HUES6 (cell line): ENCODE data around the gene DPT.
"Not testable (repeated sequence)": the region's sequence is repeated elsewhere in the genome, so short reads cannot be mapped to it uniquely, and the experiment has no call there.

ENCODE experiments used
- H3K27ac ChIP-seq: 2 replicates; pipeline ENCODE4 v1.7.0; 2013; ENCODE audit warnings: low read depth, mild to moderate bottlenecking, low read length, inconsistent platforms
- H3K27me3 ChIP-seq: 2 replicates; pipeline ENCODE4 v1.6.1; 2013; ENCODE audit warnings: low read length; ENCODE audit not compliant: control insufficient read depth, insufficient read depth
- H3K36me3 ChIP-seq: 2 replicates; pipeline ENCODE4 v1.6.1; 2013; ENCODE audit warnings: low read length; ENCODE audit not compliant: control insufficient read depth, insufficient read depth
- H3K4me1 ChIP-seq: 2 replicates; pipeline ENCODE4 v1.6.1; 2013; ENCODE audit warnings: low read length; ENCODE audit not compliant: control insufficient read depth, insufficient read depth
- H3K4me3 ChIP-seq: 2 replicates; pipeline ENCODE4 v1.5.1; 2013; ENCODE audit warnings: low read depth, low read length
- H3K9ac ChIP-seq: one replicate; pipeline ENCODE4 v1.6.1; 2013; ENCODE audit warnings: mild to moderate bottlenecking, low read length
- H3K9me3 ChIP-seq: 2 replicates; pipeline ENCODE4 v1.6.1; 2013; ENCODE audit warnings: low read depth, low read length; ENCODE audit not compliant: control insufficient read depth, insufficient read depth

Gene DPT

GRCh38 chr1:168728473-168729404, at the start of gene DPT:
DPT (minus strand) TSS chr1:168729206; CDS start chr1:168729174, 32 bp downstream.
- Histone ChIP-seq H3K9me3 (no peaks in the 10 kb centered on the region), H3K9ac (no peak within 1 kb of the TSS), H3K4me1 (no peaks in the 10 kb centered on the region), H3K36me3 (no peaks in the 10 kb centered on the region), H3K4me3 (no peak within 1 kb of the TSS), H3K27ac (no peak within 1 kb of the TSS), H3K27me3 (no peaks in the 10 kb centered on the region)

GRCh38 chr1:168775366-168775765, 46.4 kb upstream of the DPT start:
- Histone ChIP-seq H3K27me3 (no peaks in the 10 kb centered on the region), H3K9ac (no peak overlapping the region), H3K36me3 (no peaks in the 10 kb centered on the region), H3K4me3 (no peak overlapping the region), H3K4me1 (no peaks in the 10 kb centered on the region), H3K27ac (no peak overlapping the region), H3K9me3 (no peaks in the 10 kb centered on the region)

GRCh38 chr1:168774241-168774640, 45.2 kb upstream of the DPT start:
- Histone ChIP-seq H3K27me3 (no peaks in the 10 kb centered on the region), H3K4me1 (no peaks in the 10 kb centered on the region), H3K9ac (no peak overlapping the region), H3K27ac (no peak overlapping the region), H3K9me3 (no peaks in the 10 kb centered on the region), H3K4me3 (no peak overlapping the region), H3K36me3 (no peaks in the 10 kb centered on the region)

DNA sequence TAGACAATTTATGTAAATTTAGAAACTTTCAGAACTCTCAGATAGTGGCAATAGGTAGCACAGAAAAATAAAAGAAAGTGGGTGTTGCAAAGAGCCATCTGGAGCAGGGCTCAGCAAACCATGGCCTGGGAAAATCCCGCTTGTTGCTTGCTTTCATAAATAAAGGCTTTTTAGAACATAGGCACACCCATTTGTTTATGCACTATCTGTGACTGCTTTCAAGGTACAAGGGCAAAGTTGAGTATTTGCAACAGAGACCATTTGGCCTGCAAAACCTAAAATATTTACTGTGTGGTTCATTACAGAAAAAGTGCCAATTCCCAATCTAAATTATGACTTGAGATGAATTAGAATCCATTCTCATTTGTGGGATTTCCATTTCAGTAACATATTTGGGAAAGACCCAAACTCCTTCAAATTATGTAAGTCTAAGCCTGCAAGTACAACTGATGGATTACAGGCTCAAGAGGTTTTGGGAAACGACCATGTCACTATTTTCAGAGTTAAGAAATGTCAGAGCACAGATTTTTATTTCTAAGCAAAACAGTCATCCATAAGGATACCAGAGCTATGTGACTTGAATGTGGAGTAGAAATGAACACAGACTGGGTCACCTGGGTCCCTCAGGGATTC, 43.5 kb upstream of the DPT start:
- Histone ChIP-seq H3K4me3 (no peak overlapping the region), H3K9ac (no peak overlapping the region)

DNA sequence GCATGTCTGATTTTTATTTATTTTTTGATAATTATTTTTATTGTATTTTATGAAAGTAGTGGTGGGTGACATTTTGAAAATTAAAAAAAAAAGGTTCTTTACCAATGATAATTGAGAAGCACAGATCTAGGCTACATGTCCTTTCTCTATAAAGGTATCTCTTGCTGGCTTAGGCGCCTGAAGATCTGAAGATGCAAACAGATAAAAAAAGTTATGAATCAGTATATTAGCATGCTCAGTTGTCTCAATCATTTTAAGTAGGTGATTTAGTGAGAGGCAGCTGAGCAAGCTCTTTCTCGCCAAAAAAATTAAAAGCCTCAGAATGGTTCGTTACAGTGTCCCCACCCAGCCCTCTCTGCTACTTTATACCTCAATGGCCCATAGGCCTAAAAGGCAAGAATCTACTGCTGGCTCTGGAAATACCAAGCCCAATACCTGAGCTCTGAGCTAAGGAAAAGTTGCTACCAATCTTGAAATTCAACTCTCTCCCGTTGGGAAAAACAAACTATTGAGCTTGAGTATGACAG, 42.2 kb upstream of the DPT start:
- H3K27ac ChIP-seq = no peak overlapping the region
- H3K4me1 ChIP-seq = no peaks in the 10 kb centered on the region

More for the DNA sequence above, 43.5 kb upstream of the DPT start:
- Histone ChIP-seq H3K9me3 (no peaks in the 10 kb centered on the region), H3K27me3 (no peaks in the 10 kb centered on the region), H3K36me3 (no peaks in the 10 kb centered on the region), H3K4me1 (no peaks in the 10 kb centered on the region), H3K27ac (no peak overlapping the region)

DNA sequence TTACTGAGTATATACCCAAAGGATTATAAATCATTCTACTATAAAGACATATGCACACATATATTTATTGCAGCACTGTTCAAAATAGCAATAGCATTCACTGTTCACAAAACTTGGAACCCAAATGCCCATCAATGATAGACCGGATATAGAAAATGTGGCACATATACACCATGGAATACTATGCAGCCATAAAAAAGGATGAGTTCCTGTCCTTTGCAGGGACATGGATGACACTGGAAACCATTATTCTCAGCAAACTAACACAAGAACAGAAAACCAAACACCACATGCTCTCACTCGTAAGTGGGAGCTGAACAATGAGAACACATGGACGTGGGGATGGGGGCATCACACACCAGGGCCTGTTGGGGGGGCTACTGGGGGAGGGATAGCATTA, 40.9 kb upstream of the DPT start:
- not testable (repeated sequence) for H3K27ac ChIP-seq, H3K4me1 ChIP-seq, H3K27me3 ChIP-seq, H3K9me3 ChIP-seq, H3K9ac ChIP-seq, H3K36me3 ChIP-seq, H3K4me3 ChIP-seq

More for the DNA sequence above, 42.2 kb upstream of the DPT start:
- Histone ChIP-seq H3K36me3 (no peaks in the 10 kb centered on the region), H3K4me3 (no peak overlapping the region), H3K9ac (no peak overlapping the region), H3K9me3 (no peaks in the 10 kb centered on the region), H3K27me3 (no peaks in the 10 kb centered on the region)

- H3K9me3 ChIP-seq = no peaks in the 10 kb centered on the region
These were observed 39.0 kb upstream of the DPT start for GRCh38 chr1:168767894-168768584.

DNA sequence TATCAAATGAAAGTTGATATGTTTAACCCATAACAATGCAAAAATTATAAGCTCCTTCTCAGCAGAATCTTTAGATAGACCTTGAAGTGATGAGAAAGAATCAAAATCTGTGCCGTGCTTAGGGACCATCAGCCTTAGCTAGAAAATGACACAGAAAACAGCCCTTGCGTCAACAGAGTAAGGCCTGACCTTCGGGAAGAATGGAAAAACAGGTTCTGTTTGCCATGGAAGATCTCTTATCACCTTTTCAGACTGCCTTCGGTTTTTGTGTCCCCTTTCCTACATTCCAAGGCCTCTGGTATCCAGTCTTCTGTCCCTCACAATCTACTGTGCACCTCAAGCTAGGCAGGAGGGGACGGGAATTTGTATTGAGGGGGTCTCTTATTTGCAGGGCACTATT, 37.6 kb upstream of the DPT start:
- no peak overlapping the region for H3K4me3 ChIP-seq
- no peaks in the 10 kb centered on the region for H3K27me3 ChIP-seq
- no peaks in the 10 kb centered on the region for H3K9me3 ChIP-seq
- H3K4me1 ChIP-seq = no peaks in the 10 kb centered on the region
- H3K9ac ChIP-seq = no peak overlapping the region
- no peak overlapping the region for H3K27ac ChIP-seq
- H3K36me3 ChIP-seq = no peaks in the 10 kb centered on the region

More at GRCh38 chr1:168767894-168768584, 39.0 kb upstream of the DPT start:
- no peaks in the 10 kb centered on the region for H3K4me1 ChIP-seq
- H3K27me3 ChIP-seq = no peaks in the 10 kb centered on the region
- no peak overlapping the region for H3K27ac ChIP-seq
- H3K4me3 ChIP-seq = no peak overlapping the region
- H3K9ac ChIP-seq = no peak overlapping the region
- H3K36me3 ChIP-seq = no peaks in the 10 kb centered on the region

- no peaks in the 10 kb centered on the region for H3K27me3 ChIP-seq
- no peak overlapping the region for H3K27ac ChIP-seq
- no peaks in the 10 kb centered on the region for H3K36me3 ChIP-seq
- H3K9ac ChIP-seq = no peak overlapping the region
- H3K9me3 ChIP-seq = no peaks in the 10 kb centered on the region
- H3K4me3 ChIP-seq = no peak overlapping the region
- no peaks in the 10 kb centered on the region for H3K4me1 ChIP-seq
These were observed 34.0 kb upstream of the DPT start for GRCh38 chr1:168763031-168763430.

GRCh38 chr1:168762473-168762872, 33.5 kb upstream of the DPT start:
- H3K36me3 ChIP-seq = no peaks in the 10 kb centered on the region
- H3K27me3 ChIP-seq = no peaks in the 10 kb centered on the region
- H3K9ac ChIP-seq = no peak overlapping the region
- H3K9me3 ChIP-seq = no peaks in the 10 kb centered on the region
- H3K4me3 ChIP-seq = no peak overlapping the region
- no peak overlapping the region for H3K27ac ChIP-seq
- H3K4me1 ChIP-seq = no peaks in the 10 kb centered on the region
